ENCODE results near the gene PTPN23. TPM values are rescaled to one million over a fixed set of nuclear protein-coding genes. Genes with fewer than 3 reads are reported as not detected.

PTPN23 gene
- polyA plus RNA-seq, 1 experiment = 1.3 TPM

DNA sequence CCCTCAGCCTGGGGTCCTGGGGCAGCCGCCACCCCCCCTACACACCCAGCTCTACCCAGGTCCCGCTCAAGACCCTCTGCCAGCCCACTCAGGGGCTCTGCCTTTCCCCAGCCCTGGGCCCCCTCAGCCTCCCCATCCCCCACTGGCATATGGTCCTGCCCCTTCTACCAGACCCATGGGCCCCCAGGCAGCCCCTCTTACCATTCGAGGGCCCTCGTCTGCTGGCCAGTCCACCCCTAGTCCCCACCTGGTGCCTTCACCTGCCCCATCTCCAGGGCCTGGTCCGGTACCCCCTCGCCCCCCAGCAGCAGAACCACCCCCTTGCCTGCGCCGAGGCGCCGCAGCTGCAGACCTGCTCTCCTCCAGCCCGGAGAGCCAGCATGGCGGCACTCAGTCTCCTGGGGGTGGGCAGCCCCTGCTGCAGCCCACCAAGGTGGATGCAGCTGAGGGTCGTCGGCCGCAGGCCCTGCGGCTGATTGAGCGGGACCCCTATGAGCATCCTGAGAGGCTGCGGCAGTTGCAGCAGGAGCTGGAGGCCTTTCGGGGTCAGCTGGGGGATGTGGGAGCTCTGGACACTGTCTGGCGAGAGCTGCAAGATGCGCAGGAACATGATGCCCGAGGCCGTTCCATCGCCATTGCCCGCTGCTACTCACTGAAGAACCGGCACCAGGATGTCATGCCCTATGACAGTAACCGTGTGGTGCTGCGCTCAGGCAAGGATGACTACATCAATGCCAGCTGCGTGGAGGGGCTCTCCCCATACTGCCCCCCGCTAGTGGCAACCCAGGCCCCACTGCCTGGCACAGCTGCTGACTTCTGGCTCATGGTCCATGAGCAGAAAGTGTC lies 30.2 kb downstream of the PTPN23 start:
- no peak for DNase-seq (ENCODE audit: low read depth, low spot score)
- ChIA-PET CTCF (no interaction called here), POLR2A (no interaction called here)
- H3K4me3 ChIP-seq (ENCODE audit: low read depth, low read length) = no peak overlapping the region
- no peaks in the 10 kb centered on the region for H3K27me3 ChIP-seq (ENCODE audit: control insufficient read depth, insufficient read depth, low read length)
- no peaks in the 10 kb centered on the region; the same call in 1 of the 2 replicates for H3K9me3 ChIP-seq (ENCODE audit: control insufficient read depth, insufficient read depth, low read length)
- TF ChIP-seq, protein P1, sequence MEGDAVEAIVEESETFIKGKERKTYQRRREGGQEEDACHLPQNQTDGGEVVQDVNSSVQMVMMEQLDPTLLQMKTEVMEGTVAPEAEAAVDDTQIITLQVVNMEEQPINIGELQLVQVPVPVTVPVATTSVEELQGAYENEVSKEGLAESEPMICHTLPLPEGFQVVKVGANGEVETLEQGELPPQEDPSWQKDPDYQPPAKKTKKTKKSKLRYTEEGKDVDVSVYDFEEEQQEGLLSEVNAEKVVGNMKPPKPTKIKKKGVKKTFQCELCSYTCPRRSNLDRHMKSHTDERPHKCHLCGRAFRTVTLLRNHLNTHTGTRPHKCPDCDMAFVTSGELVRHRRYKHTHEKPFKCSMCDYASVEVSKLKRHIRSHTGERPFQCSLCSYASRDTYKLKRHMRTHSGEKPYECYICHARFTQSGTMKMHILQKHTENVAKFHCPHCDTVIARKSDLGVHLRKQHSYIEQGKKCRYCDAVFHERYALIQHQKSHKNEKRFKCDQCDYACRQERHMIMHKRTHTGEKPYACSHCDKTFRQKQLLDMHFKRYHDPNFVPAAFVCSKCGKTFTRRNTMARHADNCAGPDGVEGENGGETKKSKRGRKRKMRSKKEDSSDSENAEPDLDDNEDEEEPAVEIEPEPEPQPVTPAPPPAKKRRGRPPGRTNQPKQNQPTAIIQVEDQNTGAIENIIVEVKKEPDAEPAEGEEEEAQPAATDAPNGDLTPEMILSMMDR (IDR thresholded peaks at IDR 0.05; ENCODE audit: low read depth, low read length) = no peak
- H3K27ac ChIP-seq (ENCODE audit: low read depth, low read length) = no peak overlapping the region

DNA sequence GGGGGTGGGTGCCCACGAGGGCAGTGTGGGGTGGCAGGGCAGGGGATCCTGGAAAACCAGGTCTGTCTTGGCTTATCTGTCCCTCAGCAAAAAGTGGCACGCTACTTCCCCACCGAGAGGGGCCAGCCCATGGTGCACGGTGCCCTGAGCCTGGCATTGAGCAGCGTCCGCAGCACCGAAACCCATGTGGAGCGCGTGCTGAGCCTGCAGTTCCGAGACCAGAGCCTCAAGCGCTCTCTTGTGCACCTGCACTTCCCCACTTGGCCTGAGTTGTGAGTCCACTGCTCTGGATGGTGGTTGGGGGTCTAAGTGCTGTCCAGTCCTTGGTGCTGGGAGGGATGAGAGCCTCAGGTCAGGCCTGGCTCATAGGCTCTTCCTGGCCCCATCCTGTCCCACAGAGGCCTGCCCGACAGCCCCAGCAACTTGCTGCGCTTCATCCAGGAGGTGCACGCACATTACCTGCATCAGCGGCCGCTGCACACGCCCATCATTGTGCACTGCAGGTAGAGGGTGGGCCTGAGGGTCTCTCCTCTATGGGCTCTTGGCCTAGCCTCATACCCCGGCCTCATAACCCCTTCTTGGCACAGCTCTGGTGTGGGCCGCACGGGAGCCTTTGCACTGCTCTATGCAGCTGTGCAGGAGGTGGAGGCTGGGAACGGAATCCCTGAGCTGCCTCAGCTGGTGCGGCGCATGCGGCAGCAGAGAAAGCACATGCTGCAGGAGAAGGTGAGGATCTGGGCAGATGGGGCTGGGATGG lies 31.1 kb downstream of the PTPN23 start:
- H3K27me3 ChIP-seq (ENCODE audit: control insufficient read depth, insufficient read depth, low read length) = no peaks in the 10 kb centered on the region
- no peak overlapping the region for H3K4me3 ChIP-seq (ENCODE audit: low read depth, low read length)
- TF ChIP-seq, protein P1 (IDR thresholded peaks at IDR 0.05; ENCODE audit: low read depth, low read length) = no peak
- CTCF ChIA-PET = interaction anchor here (2.1 kb wide), 1 partner anchor 9 kb away, joined by 10 read pairs; no protein-coding TSS in a partner anchor
- DNase-seq (ENCODE audit: low read depth, low spot score) = no peak
- H3K27ac ChIP-seq (ENCODE audit: low read depth, low read length) = no peak overlapping the region
- POLR2A ChIA-PET = no interaction called here
- no peaks in the 10 kb centered on the region; the same call in 1 of the 2 replicates for H3K9me3 ChIP-seq (ENCODE audit: control insufficient read depth, insufficient read depth, low read length)

DNA sequence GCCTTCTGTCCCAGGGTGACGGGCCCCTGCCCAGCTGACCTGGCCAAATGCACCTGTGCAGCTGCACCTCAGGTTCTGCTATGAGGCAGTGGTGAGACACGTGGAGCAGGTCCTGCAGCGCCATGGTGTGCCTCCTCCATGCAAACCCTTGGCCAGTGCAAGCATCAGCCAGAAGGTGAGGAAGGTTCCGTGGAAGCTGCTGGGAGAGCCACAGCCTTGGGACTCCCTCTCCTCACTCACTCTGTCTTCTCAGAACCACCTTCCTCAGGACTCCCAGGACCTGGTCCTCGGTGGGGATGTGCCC lies 31.6 kb downstream of the PTPN23 start:
- H3K27me3 ChIP-seq (ENCODE audit: control insufficient read depth, insufficient read depth, low read length) = no peaks in the 10 kb centered on the region
- TF ChIP-seq, protein P1 (IDR thresholded peaks at IDR 0.05; ENCODE audit: low read depth, low read length) = no peak
- H3K9me3 ChIP-seq (ENCODE audit: control insufficient read depth, insufficient read depth, low read length) = no peaks in the 10 kb centered on the region; the same call in 1 of the 2 replicates
- POLR2A ChIA-PET = interaction anchor here (1.8 kb wide), 1 partner anchor 32 kb away, joined by 6 read pairs; the partner anchor contains the start of gene PTPN23
- no peak overlapping the region for H3K27ac ChIP-seq (ENCODE audit: low read depth, low read length)
- DNase-seq (ENCODE audit: low read depth, low spot score) = no peak
- no peak overlapping the region for H3K4me3 ChIP-seq (ENCODE audit: low read depth, low read length)
- CTCF ChIA-PET = interaction anchor here (2.1 kb wide), 1 partner anchor 9 kb away, joined by 10 read pairs; no protein-coding TSS in a partner anchor

DNA sequence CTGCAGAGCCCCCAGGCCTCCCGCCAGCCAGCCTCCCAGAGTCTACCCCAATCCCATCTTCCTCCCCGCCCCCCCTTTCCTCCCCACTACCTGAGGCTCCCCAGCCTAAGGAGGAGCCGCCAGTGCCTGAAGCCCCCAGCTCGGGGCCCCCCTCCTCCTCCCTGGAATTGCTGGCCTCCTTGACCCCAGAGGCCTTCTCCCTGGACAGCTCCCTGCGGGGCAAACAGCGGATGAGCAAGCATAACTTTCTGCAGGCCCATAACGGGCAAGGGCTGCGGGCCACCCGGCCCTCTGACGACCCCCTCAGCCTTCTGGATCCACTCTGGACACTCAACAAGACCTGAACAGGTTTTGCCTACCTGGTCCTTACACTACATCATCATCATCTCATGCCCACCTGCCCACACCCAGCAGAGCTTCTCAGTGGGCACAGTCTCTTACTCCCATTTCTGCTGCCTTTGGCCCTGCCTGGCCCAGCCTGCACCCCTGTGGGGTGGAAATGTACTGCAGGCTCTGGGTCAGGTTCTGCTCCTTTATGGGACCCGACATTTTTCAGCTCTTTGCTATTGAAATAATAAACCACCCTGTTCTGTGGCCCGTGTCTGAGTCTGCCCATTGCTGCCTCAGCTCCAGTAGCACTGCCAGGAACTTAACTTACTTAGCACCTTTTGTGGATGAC lies 32.2 kb downstream of the PTPN23 start:
- Histone ChIP-seq H3K4me3 (ENCODE audit: low read depth, low read length) (no peak overlapping the region), H3K27me3 (ENCODE audit: control insufficient read depth, insufficient read depth, low read length) (no peaks in the 10 kb centered on the region), H3K9me3 (ENCODE audit: control insufficient read depth, insufficient read depth, low read length) (no peaks in the 10 kb centered on the region; the same call in 1 of the 2 replicates), H3K27ac (ENCODE audit: low read depth, low read length) (no peak overlapping the region)
- TF ChIP-seq, protein P1 (IDR thresholded peaks at IDR 0.05; ENCODE audit: low read depth, low read length) = 0 out of 2 replicates have a peak, but pooled peaks have one; percentile 14
- CTCF ChIA-PET = interaction anchor here (2.1 kb wide), 1 partner anchor 8 kb away, joined by 10 read pairs; no protein-coding TSS in a partner anchor
- DNase-seq (ENCODE audit: low read depth, low spot score) = no peak
- POLR2A ChIA-PET = interaction anchor here (1.8 kb wide), 1 partner anchor 32 kb away, joined by 6 read pairs; the partner anchor contains the start of gene PTPN23

Measured in AG04450 (cell line).